ENCODE results near the gene ESYT3.
"Not testable (repeated sequence)": the region's sequence is repeated elsewhere in the genome, so short reads cannot be mapped to it uniquely, and the experiment has no call there.

Gene ESYT3

GRCh38 chr3:138463724-138464490 is 29.5 kb downstream of the ESYT3 start:
- no peak for DNase-seq

DNA sequence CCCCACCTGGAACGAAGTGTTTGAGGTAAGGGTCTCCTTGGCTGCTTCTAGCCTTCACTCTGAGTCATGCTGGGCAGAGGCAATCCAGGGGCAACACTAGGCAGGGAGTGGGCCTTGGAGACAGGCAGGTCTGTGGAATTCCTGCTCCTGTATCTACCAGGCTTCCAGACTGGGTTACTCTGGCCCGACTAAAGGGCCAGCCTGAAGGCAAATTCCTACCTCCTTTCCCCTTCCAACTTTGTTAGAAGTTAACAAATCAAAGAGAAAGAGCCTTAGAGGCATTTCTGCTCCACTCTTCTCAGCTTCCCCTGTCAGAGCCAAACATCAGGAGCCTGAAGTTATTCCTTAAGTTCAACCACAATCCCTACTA is 30.1 kb downstream of the ESYT3 start:
- no peak for DNase-seq

DNA sequence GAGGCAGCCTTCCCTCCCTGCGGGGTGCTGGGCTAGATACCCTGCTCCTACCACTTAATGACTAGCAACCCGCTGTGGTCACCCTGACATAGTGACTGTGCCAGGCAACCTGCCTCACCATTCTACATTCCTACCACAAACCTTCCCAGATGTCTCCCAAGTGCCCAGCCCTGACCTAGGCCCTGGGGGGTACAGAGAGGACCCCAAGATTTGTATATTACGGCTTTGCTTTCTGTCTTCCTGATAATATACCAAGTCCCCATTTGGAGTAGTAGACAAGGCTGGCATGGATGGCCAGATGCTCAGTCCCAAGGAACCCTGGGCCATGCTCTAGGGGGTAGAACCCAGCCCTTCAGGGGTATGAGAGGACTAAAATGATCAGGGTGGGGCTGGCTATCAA is 31.0 kb downstream of the ESYT3 start:
- no peak for DNase-seq

GRCh38 chr3:138465925-138466324 is 31.5 kb downstream of the ESYT3 start:
- DNase-seq, result peak; percentile 24

GRCh38 chr3:138467931-138468330 is 33.5 kb downstream of the ESYT3 start:
- DNase-seq, result no peak

- no peak for DNase-seq
Observed at GRCh38 chr3:138468451-138468850, 34.0 kb downstream of the ESYT3 start.

- DNase-seq, result no peak
Observed at GRCh38 chr3:138468886-138469285, 34.5 kb downstream of the ESYT3 start.

- DNase-seq, result peak; percentile 33
Observed at GRCh38 chr3:138469874-138470273, 35.5 kb downstream of the ESYT3 start.

DNA sequence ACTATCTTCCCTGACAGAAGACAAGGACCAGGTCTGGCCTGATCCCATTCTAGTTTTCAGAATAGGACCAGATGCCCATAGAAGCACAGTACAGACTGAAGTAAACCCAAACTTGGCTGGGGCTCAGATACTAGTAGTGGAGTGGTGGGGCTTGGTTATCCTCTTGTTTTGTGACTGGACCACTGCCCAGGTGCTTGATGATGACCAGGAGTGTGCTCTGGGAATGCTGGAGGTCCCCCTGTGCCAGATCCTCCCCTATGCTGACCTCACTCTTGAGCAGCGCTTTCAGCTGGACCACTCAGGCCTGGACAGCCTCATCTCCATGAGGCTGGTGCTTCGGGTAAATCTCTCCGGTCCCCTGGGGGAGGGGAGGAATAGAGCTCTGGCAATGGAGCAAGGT is 36.3 kb downstream of the ESYT3 start:
- no peak for DNase-seq

GRCh38 chr3:138471481-138471880 is 37.1 kb downstream of the ESYT3 start:
- no peak for DNase-seq

- DNase-seq, result no peak
Observed at GRCh38 chr3:138472141-138472825, 37.9 kb downstream of the ESYT3 start.

DNA sequence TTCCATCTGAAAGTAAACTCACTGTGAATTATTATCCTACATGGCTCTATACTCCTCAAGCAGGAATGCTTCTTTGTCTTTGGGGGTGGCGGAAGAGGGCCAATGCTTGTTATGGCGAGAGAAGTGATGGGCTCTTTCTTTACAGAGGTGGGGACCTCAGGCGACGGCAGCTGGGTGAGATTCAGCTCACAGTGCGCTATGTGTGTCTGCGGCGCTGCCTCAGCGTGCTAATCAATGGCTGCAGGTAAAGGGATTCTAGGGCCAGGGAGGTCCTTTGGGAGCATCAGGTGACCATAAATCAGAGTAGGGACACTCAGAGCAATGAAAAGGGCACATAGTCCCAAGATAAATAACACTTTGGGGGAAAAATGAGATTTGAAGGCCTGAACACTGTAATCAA is 39.0 kb downstream of the ESYT3 start:
- no peak for DNase-seq

GRCh38 chr3:138474163-138474562 is 39.7 kb downstream of the ESYT3 start:
- peak; percentile 59 for DNase-seq

GRCh38 chr3:138476526-138476925 is 42.1 kb downstream of the ESYT3 start:
- DNase-seq, result no peak

DNA sequence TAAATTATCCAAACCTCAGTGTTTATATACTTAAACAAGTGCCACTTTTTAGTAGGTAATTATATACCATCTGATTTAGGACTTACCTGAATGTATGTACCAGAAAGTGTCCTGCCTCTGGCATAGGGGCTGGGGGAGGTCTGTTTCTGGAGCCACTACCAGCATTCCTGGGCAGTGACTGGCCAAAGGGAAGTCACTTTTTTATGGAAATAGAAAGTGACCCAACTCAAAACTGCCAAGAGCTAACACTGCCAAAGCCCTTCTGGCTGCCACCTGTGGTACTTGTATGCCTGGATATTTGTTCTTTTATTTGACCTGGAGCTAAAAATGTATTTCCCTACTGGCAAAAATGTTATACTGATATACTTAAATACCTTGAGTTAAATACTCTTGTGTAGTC is 42.7 kb downstream of the ESYT3 start:
- no peak for DNase-seq

GRCh38 chr3:138477801-138478200 is 43.4 kb downstream of the ESYT3 start:
- no peak for DNase-seq

DNA sequence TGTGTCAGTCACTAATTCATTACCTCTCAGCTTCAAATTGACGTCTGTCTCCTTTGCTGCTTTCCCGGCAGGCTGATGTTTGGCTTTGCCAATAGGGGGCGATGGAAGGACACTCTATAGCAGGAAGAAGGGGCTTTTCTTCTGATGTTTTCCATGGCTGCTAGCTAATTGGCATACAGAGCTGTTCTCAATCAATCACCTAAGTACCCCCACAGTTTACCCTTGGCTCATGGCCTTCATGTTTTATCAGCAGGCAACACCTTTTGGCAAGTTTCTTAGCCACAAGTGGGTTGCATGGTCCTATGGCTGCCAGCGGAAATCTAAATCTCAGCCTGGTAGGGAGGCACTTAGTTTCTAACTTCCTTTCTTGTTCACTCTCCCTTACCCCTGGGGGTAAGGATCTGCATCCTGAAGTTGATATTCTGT is 45.0 kb downstream of the ESYT3 start:
- peak; percentile 16 for DNase-seq

- DNase-seq, result not testable (repeated sequence)
Observed at GRCh38 chr3:138484672-138485071, 50.3 kb downstream of the ESYT3 start.

GRCh38 chr3:138486580-138486979 is 52.2 kb downstream of the ESYT3 start:
- not testable (repeated sequence) for DNase-seq

GRCh38 chr3:138491971-138492370 is 57.6 kb downstream of the ESYT3 start:
- no peak for DNase-seq

DNA sequence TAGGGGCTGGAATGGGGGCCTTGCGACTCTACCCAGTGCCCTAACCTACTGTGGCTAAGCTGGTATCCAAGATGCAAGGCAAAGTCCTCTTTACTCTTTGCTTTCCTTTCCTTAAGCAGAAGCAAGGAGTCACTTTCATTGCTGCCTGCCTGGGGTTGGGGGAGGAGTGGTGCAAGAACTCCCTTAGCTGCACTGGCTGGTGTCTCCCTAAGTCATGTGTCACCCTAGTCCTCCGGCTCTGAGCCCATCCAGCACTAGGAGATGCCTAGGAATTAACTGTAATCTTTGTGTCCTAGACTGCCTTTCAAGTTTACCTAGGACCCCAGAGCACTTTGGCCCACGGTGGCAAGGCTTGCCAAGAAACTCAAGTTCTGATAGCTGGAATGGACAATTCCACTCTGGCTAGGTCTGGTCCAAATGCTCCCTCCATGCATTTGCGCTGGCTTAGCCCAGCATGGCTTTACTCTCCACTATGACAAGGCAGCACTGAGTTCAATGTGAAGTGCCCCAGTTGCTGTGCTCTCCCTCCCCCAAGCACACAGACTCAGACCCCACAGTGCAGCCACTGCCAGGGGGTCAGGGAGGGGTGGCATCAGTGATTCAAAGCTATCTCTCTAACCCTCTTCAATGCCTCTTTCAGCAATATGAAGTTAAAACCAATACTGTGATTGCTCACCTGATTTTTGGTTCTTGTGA is 58.7 kb downstream of the ESYT3 start:
- DNase-seq, result no peak

DNA sequence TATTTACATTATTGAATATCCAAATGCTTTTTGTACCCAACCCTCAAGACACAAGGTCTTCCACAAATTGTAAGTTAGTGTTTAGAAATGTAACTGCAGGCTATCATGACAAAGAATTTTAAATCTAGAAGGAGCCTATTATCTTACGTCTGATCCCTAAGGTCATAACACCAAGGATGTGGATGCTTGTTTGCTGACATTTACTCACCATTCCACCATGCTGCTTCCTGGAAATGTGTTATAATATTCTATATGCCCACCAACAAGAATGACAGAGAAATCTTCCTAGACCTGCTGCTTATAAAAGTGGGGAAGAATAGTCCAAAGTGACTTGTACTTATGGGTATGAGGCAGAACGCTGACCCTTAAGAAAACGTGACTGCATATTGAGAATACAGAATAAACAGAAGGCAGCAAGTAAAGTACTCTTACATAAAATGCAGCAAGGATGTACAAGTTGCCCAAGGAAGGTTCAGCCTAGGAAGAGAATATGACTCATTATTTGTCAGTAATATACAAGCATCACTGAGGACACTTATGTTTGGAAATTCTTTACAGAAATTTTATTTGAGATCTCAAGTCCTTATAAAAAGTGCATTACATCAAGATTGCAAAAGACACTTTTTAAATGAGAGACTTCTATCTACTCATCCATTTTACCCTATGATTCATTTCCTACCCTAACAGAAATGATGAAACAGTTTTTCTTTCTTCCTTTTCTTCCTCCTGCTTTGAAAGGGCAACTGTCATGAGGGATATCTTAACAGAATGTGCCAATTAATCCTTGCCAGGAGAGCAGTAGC is 59.6 kb downstream of the ESYT3 start:
- no peak for DNase-seq

GRCh38 chr3:138494607-138494929 is 60.2 kb downstream of the ESYT3 start:
- no peak for DNase-seq
